ENCODE data around the gene WBP2. TPM values are rescaled to one million over a fixed set of nuclear protein-coding genes. Genes with fewer than 3 reads are reported as not detected.
A peak's percentile ranks its signal among the peaks of the same experiment; 100 is the strongest.

WBP2 gene
- total and polyA plus RNA-seq, 2 of the 13 experiments (the other 11 are each of a cell fraction or from before 2014, with no cell fraction given), result 29.2 to 29.5 TPM

DNA sequence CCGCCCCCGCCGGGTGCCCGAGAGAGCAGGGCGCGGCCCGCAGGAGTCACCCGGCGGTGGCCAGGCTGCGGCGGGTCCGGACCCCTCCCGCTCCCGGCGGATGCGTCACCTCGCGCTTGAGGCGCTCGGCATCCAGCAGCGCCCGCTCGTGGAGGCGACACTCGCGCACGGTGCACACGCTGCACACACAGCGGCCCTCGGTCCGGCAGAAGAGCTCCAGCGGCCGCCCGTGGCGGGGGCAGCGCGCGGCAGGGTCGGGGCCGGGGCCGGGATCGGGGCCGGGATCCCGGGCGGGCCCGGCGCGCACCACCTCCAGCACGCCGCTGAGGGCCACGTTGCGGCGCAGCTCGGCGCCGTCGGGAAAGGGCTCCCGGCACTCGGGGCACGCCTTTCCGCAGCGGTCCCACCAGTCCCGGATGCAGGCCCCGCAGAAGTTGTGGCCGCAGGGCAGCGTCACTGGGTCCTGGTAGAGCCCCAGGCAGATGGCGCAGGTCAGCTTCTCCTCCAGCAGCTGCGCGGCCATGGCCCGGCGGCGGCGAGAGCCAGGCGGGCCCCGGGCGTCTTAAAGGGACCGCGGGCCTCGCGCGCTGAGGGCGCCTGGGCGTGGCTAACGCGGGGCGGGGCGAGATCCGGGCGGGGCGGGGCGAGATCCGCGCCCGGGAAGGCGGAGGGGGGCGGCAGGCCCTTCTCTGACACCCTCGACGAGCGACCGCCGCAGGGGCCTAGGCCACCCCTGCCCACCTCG lies 41.5 kb upstream of the WBP2 start, which contains the start of gene TRIM65 (continued):
- TF ChIP-seq, protein P1, sequence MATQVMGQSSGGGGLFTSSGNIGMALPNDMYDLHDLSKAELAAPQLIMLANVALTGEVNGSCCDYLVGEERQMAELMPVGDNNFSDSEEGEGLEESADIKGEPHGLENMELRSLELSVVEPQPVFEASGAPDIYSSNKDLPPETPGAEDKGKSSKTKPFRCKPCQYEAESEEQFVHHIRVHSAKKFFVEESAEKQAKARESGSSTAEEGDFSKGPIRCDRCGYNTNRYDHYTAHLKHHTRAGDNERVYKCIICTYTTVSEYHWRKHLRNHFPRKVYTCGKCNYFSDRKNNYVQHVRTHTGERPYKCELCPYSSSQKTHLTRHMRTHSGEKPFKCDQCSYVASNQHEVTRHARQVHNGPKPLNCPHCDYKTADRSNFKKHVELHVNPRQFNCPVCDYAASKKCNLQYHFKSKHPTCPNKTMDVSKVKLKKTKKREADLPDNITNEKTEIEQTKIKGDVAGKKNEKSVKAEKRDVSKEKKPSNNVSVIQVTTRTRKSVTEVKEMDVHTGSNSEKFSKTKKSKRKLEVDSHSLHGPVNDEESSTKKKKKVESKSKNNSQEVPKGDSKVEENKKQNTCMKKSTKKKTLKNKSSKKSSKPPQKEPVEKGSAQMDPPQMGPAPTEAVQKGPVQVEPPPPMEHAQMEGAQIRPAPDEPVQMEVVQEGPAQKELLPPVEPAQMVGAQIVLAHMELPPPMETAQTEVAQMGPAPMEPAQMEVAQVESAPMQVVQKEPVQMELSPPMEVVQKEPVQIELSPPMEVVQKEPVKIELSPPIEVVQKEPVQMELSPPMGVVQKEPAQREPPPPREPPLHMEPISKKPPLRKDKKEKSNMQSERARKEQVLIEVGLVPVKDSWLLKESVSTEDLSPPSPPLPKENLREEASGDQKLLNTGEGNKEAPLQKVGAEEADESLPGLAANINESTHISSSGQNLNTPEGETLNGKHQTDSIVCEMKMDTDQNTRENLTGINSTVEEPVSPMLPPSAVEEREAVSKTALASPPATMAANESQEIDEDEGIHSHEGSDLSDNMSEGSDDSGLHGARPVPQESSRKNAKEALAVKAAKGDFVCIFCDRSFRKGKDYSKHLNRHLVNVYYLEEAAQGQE (IDR thresholded peaks at IDR 0.05; ENCODE audit: borderline replicate concordance in 1 of 2, low read depth in 1 of 2, low read length in 2 of 2), result no peak; a peak in 1 of 4 replicates
- TF ChIP-seq NFKB2 (CRISPR knock-in tag; IDR thresholded peaks at IDR 0.05; ENCODE audit: borderline replicate concordance) (peak; percentile 58; the same call in 1 of the 2 replicates), CBFB (CRISPR knock-in tag; IDR thresholded peaks at IDR 0.05) (peak; percentile 63; the same call in 1 of the 2 replicates), ZZZ3 (CRISPR knock-in tag; IDR thresholded peaks at IDR 0.05; ENCODE audit: borderline replicate concordance) (peak; percentile 82; the same call in 1 of the 2 replicates), ZNF672 (CRISPR knock-in tag; IDR thresholded peaks at IDR 0.05) (peak; percentile 84; the same call in 1 of the 2 replicates), ZNF101 (CRISPR knock-in tag; IDR thresholded peaks at IDR 0.05; ENCODE audit: borderline replicate concordance, low read depth) (0 out of 2 replicates have a peak, but pooled peaks have one; percentile 55), NR2C2 (CRISPR knock-in tag; IDR thresholded peaks at IDR 0.05; ENCODE audit: borderline replicate concordance) (0 out of 2 replicates have a peak, but pooled peaks have one; percentile 51), NFIB (CRISPR knock-in tag; IDR thresholded peaks at IDR 0.05; ENCODE audit: borderline replicate concordance) (no peak), RAD21 (CRISPR knock-in tag; IDR thresholded peaks at IDR 0.05) (peak; percentile 84), ERF (CRISPR knock-in tag; IDR thresholded peaks at IDR 0.05) (peak; percentile 26; the same call in 1 of the 2 replicates), MZF1 (CRISPR knock-in tag; IDR thresholded peaks at IDR 0.05; ENCODE audit: borderline replicate concordance) (0 out of 2 replicates have a peak, but pooled peaks have one; percentile 27), CBX5 (CRISPR knock-in tag; IDR thresholded peaks at IDR 0.05; ENCODE audit: borderline replicate concordance) (peak; percentile 51; the same call in 1 of the 2 replicates), ISL2 (CRISPR knock-in tag; IDR thresholded peaks at IDR 0.05) (peak; percentile 53)
- TF ChIP-seq, protein P2, sequence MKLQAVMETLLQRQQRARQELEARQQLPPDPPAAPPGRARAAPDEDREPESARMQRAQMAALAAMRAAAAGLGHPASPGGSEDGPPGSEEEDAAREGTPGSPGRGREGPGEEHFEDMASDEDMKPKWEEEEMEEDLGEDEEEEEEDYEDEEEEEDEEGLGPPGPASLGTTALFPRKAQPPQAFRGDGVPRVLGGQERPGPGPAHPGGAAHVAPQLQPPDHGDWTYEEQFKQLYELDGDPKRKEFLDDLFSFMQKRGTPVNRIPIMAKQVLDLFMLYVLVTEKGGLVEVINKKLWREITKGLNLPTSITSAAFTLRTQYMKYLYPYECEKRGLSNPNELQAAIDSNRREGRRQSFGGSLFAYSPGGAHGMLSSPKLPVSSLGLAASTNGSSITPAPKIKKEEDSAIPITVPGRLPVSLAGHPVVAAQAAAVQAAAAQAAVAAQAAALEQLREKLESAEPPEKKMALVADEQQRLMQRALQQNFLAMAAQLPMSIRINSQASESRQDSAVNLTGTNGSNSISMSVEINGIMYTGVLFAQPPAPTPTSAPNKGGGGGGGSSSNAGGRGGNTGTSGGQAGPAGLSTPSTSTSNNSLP (IDR thresholded peaks at IDR 0.05; ENCODE audit: low read depth, low read length), result no peak
- TF ChIP-seq, protein P3, sequence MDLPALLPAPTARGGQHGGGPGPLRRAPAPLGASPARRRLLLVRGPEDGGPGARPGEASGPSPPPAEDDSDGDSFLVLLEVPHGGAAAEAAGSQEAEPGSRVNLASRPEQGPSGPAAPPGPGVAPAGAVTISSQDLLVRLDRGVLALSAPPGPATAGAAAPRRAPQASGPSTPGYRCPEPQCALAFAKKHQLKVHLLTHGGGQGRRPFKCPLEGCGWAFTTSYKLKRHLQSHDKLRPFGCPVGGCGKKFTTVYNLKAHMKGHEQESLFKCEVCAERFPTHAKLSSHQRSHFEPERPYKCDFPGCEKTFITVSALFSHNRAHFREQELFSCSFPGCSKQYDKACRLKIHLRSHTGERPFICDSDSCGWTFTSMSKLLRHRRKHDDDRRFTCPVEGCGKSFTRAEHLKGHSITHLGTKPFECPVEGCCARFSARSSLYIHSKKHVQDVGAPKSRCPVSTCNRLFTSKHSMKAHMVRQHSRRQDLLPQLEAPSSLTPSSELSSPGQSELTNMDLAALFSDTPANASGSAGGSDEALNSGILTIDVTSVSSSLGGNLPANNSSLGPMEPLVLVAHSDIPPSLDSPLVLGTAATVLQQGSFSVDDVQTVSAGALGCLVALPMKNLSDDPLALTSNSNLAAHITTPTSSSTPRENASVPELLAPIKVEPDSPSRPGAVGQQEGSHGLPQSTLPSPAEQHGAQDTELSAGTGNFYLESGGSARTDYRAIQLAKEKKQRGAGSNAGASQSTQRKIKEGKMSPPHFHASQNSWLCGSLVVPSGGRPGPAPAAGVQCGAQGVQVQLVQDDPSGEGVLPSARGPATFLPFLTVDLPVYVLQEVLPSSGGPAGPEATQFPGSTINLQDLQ (CRISPR knock-in tag; IDR thresholded peaks at IDR 0.05), result no peak
- TF ChIP-seq, protein P4, sequence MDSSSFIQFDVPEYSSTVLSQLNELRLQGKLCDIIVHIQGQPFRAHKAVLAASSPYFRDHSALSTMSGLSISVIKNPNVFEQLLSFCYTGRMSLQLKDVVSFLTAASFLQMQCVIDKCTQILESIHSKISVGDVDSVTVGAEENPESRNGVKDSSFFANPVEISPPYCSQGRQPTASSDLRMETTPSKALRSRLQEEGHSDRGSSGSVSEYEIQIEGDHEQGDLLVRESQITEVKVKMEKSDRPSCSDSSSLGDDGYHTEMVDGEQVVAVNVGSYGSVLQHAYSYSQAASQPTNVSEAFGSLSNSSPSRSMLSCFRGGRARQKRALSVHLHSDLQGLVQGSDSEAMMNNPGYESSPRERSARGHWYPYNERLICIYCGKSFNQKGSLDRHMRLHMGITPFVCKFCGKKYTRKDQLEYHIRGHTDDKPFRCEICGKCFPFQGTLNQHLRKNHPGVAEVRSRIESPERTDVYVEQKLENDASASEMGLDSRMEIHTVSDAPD (CRISPR knock-in tag; IDR thresholded peaks at IDR 0.05), result 0 out of 2 replicates have a peak, but pooled peaks have one; percentile 21
- TF ChIP-seq, protein P5, sequence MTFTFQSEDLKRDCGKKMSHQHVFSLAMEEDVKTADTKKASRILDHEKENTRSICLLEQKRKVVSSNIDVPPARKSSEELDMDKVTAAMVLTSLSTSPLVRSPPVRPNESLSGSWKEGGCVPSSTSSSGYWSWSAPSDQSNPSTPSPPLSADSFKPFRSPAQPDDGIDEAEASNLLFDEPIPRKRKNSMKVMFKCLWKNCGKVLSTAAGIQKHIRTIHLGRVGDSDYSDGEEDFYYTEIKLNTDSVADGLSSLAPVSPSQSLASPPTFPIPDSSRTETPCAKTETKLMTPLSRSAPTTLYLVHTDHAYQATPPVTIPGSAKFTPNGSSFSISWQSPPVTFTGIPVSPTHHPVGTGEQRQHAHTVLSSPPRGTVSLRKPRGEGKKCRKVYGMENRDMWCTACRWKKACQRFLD (CRISPR knock-in tag; IDR thresholded peaks at IDR 0.05; ENCODE audit: borderline replicate concordance), result 0 out of 2 replicates have a peak, but pooled peaks have one; percentile 50

Data from HepG2 (cell line).